Measurements from ENCODE around the gene MFSD11. TPM values are rescaled to one million over a fixed set of nuclear protein-coding genes. Genes with fewer than 3 reads are reported as not detected.

Gene MFSD11
- total and polyA plus RNA-seq, 2 of the 8 experiments (the other 6 are each of a cell fraction or from before 2014, with no cell fraction given) = 17.7 to 19.8 TPM

DNA sequence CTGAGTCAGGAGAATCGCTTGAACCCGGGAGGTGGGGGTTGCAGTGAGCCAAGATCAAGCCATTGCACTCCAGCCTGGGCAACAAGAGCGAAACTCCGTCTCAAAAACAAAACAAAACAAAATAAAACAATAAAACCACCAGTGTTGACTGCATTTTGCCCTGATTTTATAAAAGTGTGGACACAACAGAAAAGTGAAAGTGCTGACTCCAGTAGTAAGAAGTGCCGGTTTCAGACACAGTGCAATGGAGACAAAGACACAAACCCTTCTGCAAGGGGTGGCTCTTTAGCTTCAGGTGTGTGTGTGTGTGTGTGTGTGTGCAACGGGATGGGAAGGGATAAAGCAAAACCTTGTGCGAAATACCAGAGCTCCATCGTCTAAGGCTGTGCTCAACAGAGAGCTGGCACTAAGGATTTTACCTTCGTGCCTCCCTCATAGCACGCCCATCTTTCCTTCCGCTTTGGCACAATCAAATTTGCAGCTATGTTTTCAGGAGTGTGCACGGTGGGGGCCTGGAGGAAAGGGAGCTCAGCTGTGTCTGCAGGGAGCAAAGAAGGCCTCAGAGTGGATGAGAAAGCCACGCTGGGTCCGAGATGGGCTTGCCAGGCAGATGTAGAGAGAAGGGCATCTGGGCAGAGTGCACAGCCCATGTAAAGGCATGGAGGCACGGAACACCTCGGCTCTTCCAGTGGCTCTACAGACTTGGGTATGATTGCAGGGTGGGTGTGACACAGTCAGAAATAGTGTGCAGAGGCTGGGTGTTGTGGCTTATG is 42.7 kb upstream of the MFSD11 start:
- Histone ChIP-seq H2AFZ (ENCODE audit: low read length) (no peak overlapping the region), H3K56ac (replicated peaks; ENCODE audit: insufficient read length, low read depth, low read length) (no peak overlapping the region), H4K5ac (ENCODE audit: insufficient read length, low read depth, low read length) (no peak overlapping the region), H3K4me2 (ENCODE audit: insufficient read depth in 1 of 2, low read depth in 2 of 2, low read length in 2 of 2) (no peak overlapping the region), H2BK12ac (ENCODE audit: low read depth, low read length) (no peak overlapping the region), H3K27me3 (replicated peaks in 1 of 4; ENCODE audit: control insufficient read depth in 3 of 4, extremely low read depth in 1 of 4, insufficient read depth in 3 of 4, low read length in 3 of 4) (no peaks in the 10 kb centered on the region; a peak in 1 of 7 replicates), H2AK5ac (ENCODE audit: low read depth, low read length) (no peak overlapping the region), H2BK20ac (ENCODE audit: low read length) (no peak overlapping the region), H4K20me1 (replicated peaks in 1 of 2; ENCODE audit: control insufficient read depth in 1 of 2, insufficient read depth in 2 of 2, low read length in 2 of 2) (no peaks in the 10 kb centered on the region), H3K23ac (ENCODE audit: insufficient read length) (no peak overlapping the region), H4K8ac (ENCODE audit: extremely low read depth, insufficient read depth, low read length) (no peak overlapping the region), H3K9ac (replicated peaks in 1 of 4; ENCODE audit: extremely low read depth in 1 of 4, low read depth in 3 of 4, low read length in 3 of 4) (no peak overlapping the region), H3K27ac (ENCODE audit: low read depth, low read length) (no peak overlapping the region), H3K4ac (replicated peaks; ENCODE audit: insufficient read length, low read depth, low read length) (no peak overlapping the region), H3K79me2 (ENCODE audit: control insufficient read depth in 1 of 2, insufficient read depth in 2 of 2, low read length in 2 of 2) (no peaks in the 10 kb centered on the region), H2BK5ac (ENCODE audit: low read depth, low read length) (no peak overlapping the region), H3K14ac (ENCODE audit: insufficient read length) (no peak overlapping the region), H3K79me1 (ENCODE audit: low read depth, low read length) (peaks cover 3% of the 10 kb centered on the region; the same call in 1 of the 2 replicates), H3K23me2 (ENCODE audit: low read depth, low read length) (no peaks in the 10 kb centered on the region), H3K9me3 (ENCODE audit: insufficient read depth in 2 of 2, low read depth in 1 of 2, low read length in 1 of 2) (no peaks in the 10 kb centered on the region), H3K4me3 (ENCODE audit: extremely low read depth in 1 of 4, insufficient read depth in 2 of 4, low read depth in 3 of 4, low read length in 4 of 4) (no peak overlapping the region), H2BK120ac (replicated peaks; ENCODE audit: low read depth, low read length) (no peak overlapping the region), H3K18ac (ENCODE audit: extremely low read depth, low read length) (no peak overlapping the region), H2BK15ac (ENCODE audit: low read length) (no peak overlapping the region), H3K4me1 (replicated peaks in 1 of 4; ENCODE audit: control insufficient read depth in 3 of 4, insufficient read depth in 4 of 4, low read length in 3 of 4) (peaks cover 0 to 14% (median 10%) of the 10 kb centered on the region in 4 experiments; a peak in 6 of 7 replicates), H3K36me3 (ENCODE audit: control insufficient read depth in 2 of 4, insufficient read depth in 4 of 4, low read length in 3 of 4) (no peaks in the 10 kb centered on the region), H4K91ac (replicated peaks; ENCODE audit: insufficient read length, low read length) (no peak overlapping the region)
- ChIA-PET POLR2A (ENCODE audit: partially characterized antibody) (interaction anchor here (0.7 to 1.0 kb wide), 2 partner anchors 16 to 24 kb away, joined by 3 read pairs; partner anchors contain the start of gene MXRA7), CTCF (ENCODE audit: partially characterized antibody) (interaction anchor here (0.9 to 5.6 kb wide), 6 partner anchors 13 to 390 kb away, joined by 3 to 43 read pairs (median 18); partner anchors contain the start of gene MXRA7)
- no peak for DNase-seq (ENCODE audit: low read depth in 1 of 2, low spot score in 2 of 2)
- 94% methylated on average over 15 of the region's 16 CpGs; no CpG with 5 or more reads in 1 of the 2 experiments for WGBS, 2 experiments (ENCODE audit: extremely low coverage in 1 of 2, insufficient coverage in 1 of 2, insufficient read length in 1 of 2, insufficient replicate concordance in 2 of 2, low coverage in 1 of 2, low lambda C conversion rate in 2 of 2, missing lambda C conversion rate in 1 of 2)
- FAIRE-seq = no peak
- TF ChIP-seq SUZ12 (IDR thresholded peaks at IDR 0.05; ENCODE audit: low read length) = no peak
- TF ChIP-seq CBX8 (IDR thresholded peaks at IDR 0.05; ENCODE audit: borderline replicate concordance, low read depth, low read length) = no peak
- no peak for TF ChIP-seq CEBPB (IDR thresholded peaks at IDR 0.05; ENCODE audit: low read depth, low read length)
- no peak for TF ChIP-seq RXRA (IDR thresholded peaks at IDR 0.05; ENCODE audit: insufficient read depth, low read depth, low read length)
- no peak for TF ChIP-seq SP1 (IDR thresholded peaks at IDR 0.05; ENCODE audit: low read depth, low read length)
- no peak for TF ChIP-seq SIX5 (IDR thresholded peaks at IDR 0.05; ENCODE audit: low read depth, low read length)
- no peak for TF ChIP-seq BRCA1 (IDR thresholded peaks at IDR 0.05; ENCODE audit: low read depth, low read length)
- no peak for TF ChIP-seq RBBP5 (IDR thresholded peaks at IDR 0.05; ENCODE audit: borderline replicate concordance, low read depth, low read length)
- TF ChIP-seq CHD2 (IDR thresholded peaks at IDR 0.05; ENCODE audit: low read length) = no peak
- no peak for TF ChIP-seq FOSL1 (IDR thresholded peaks at IDR 0.05; ENCODE audit: insufficient read depth, low read depth, low read length)
- no peak for TF ChIP-seq TBP (IDR thresholded peaks at IDR 0.05; ENCODE audit: low read depth, low read length)
- TF ChIP-seq TEAD4 (IDR thresholded peaks at IDR 0.05; ENCODE audit: low read depth, low read length) = no peak
- TF ChIP-seq CHD1 (IDR thresholded peaks at IDR 0.05; ENCODE audit: low read depth, low read length) = no peak
- no peak for TF ChIP-seq YY1 (IDR thresholded peaks at IDR 0.05; ENCODE audit: low read depth, low read length)
